H1 (cell line): ENCODE results near the gene ADGRV1. TPM values are rescaled to one million over a fixed set of nuclear protein-coding genes. Genes with fewer than 3 reads are reported as not detected.

Experiments used
- CTCF ChIA-PET: fragments of 300-600 bp; sonication (Branson Sonifier 250); formaldehyde crosslinking; loops from one replicate; lab custom pipeline; 2021; ENCODE audit not compliant: partially characterized antibody; lab: Charles Lee
- POLR2A ChIA-PET: fragments of 300-600 bp; sonication (Branson Sonifier 250); formaldehyde crosslinking; loops from one replicate; lab custom pipeline; 2021; ENCODE audit warnings: inconsistent platforms; ENCODE audit not compliant: partially characterized antibody; lab: Charles Lee
- DNase-seq, 2 experiments: peaks; one replicate each; pipeline versions ENCODE4 v3.0.0 to v3.0.0-alpha.2; 2010 to 2022; ENCODE audit warnings: low spot score in 2 of 2, low read depth in 1 of 2, mixed read lengths in 1 of 2
- FAIRE-seq: peaks from 2 replicates; lab custom pipeline; 2011; peaks lifted over from hg19 to GRCh38; lab: Jason Lieb, UNC
- H2AFZ ChIP-seq: 2 replicates; pipeline ENCODE4 v1.8.1; 2012; ENCODE audit warnings: low read length, inconsistent platforms
- H2AK5ac ChIP-seq: 2 replicates; pipeline ENCODE4 v1.6.1; 2013; ENCODE audit warnings: low read depth, low read length
- H2BK120ac ChIP-seq: replicated peaks from 2 replicates; pipeline ENCODE3; 2013; ENCODE audit warnings: low read depth, low read length, inconsistent platforms
- H2BK12ac ChIP-seq: 2 replicates; pipeline ENCODE4 v1.6.1; 2013; ENCODE audit warnings: low read depth, low read length
- H2BK15ac ChIP-seq: 2 replicates; pipeline ENCODE4 v1.6.1; 2013; ENCODE audit warnings: low read length
- H2BK20ac ChIP-seq: 2 replicates; pipeline ENCODE4 v1.6.1; 2013; ENCODE audit warnings: low read length
- H2BK5ac ChIP-seq: 2 replicates; pipeline ENCODE4 v1.6.1; 2013; ENCODE audit warnings: low read depth, low read length
- H3K14ac ChIP-seq: 2 replicates; pipeline ENCODE4 v1.6.1; 2013; ENCODE audit warnings: inconsistent platforms; ENCODE audit not compliant: insufficient read length
- H3K18ac ChIP-seq: 2 replicates; pipeline ENCODE4 v1.6.1; 2013; ENCODE audit warnings: low read length; ENCODE audit errors: extremely low read depth
- H3K23ac ChIP-seq: 2 replicates; pipeline ENCODE4 v1.6.1; 2013; ENCODE audit warnings: inconsistent platforms; ENCODE audit not compliant: insufficient read length
- H3K23me2 ChIP-seq: 2 replicates; pipeline ENCODE4 v1.6.1; 2013; ENCODE audit warnings: low read depth, low read length
- H3K27ac ChIP-seq: 2 replicates; pipeline ENCODE4 v1.6.1; 2011; ENCODE audit warnings: low read depth, low read length, inconsistent platforms
- H3K27me3 ChIP-seq, 4 experiments: replicated peaks in 1 of 4; 1 replicate in 1 of 4; 2 replicates in 3 of 4; pipeline versions ENCODE4 v1.6.1 to v1.8.1; 2011 to 2013; ENCODE audit warnings: low read length in 3 of 4, mild to moderate bottlenecking in 3 of 4, inconsistent platforms in 2 of 4, mixed read lengths in 2 of 4, moderate library complexity in 1 of 4; ENCODE audit not compliant: control insufficient read depth in 3 of 4, insufficient read depth in 3 of 4; ENCODE audit errors: extremely low read depth in 1 of 4
- H3K36me3 ChIP-seq, 4 experiments: 2 replicates each; pipeline versions ENCODE4 v1.6.1 to v1.8.1; 2011 to 2013; ENCODE audit warnings: mild to moderate bottlenecking in 4 of 4, low read length in 3 of 4, moderate library complexity in 2 of 4, control low read depth in 1 of 4, inconsistent platforms in 1 of 4; ENCODE audit not compliant: insufficient read depth in 4 of 4, control insufficient read depth in 2 of 4
- H3K4ac ChIP-seq: replicated peaks from 2 replicates; pipeline ENCODE3; 2013; ENCODE audit warnings: low read length, low read depth, mixed read lengths, inconsistent platforms; ENCODE audit not compliant: insufficient read length
- H3K4me1 ChIP-seq, 4 experiments: replicated peaks in 1 of 4; 1 replicate in 1 of 4; 2 replicates in 3 of 4; pipeline versions ENCODE4 v1.6.1 to v1.8.1; 2011 to 2013; ENCODE audit warnings: low read length in 3 of 4, inconsistent platforms in 2 of 4, mixed read lengths in 1 of 4; ENCODE audit not compliant: insufficient read depth in 4 of 4, control insufficient read depth in 3 of 4
- H3K4me2 ChIP-seq, 2 experiments: 2 replicates each; pipeline versions ENCODE4 v1.6.1 to v1.8.1; 2011 to 2013; ENCODE audit warnings: low read depth in 2 of 2, low read length in 2 of 2, control low read depth in 1 of 2, inconsistent platforms in 1 of 2, mild to moderate bottlenecking in 1 of 2; ENCODE audit not compliant: insufficient read depth in 1 of 2
- H3K4me3 ChIP-seq, 4 experiments: fragments of 200-600, 300-600 bp in 1 of 4; sonication (generic), shearing (Covaris generic), sonication (Bioruptor Twin) in 1 of 4; 2 replicates each; pipeline versions ENCODE4 v1.5.1 to v1.8.1; 2011 to 2016; ENCODE audit warnings: low read length in 4 of 4, low read depth in 3 of 4, control low read depth in 2 of 4, inconsistent platforms in 2 of 4, mild to moderate bottlenecking in 2 of 4, mixed read lengths in 1 of 4, moderate library complexity in 1 of 4; ENCODE audit not compliant: insufficient read depth in 2 of 4; ENCODE audit errors: extremely low read depth in 1 of 4
- H3K56ac ChIP-seq: replicated peaks from 2 replicates; pipeline ENCODE3; 2013; ENCODE audit warnings: low read depth, mild to moderate bottlenecking, mixed read lengths, low read length, inconsistent platforms; ENCODE audit not compliant: insufficient read length
- H3K79me1 ChIP-seq: 2 replicates; pipeline ENCODE4 v1.6.1; 2013; ENCODE audit warnings: low read depth, low read length, control low read depth
- H3K79me2 ChIP-seq, 2 experiments: 2 replicates each; pipeline versions ENCODE4 v1.6.1 to v1.8.1; 2012 to 2013; ENCODE audit warnings: low read length in 2 of 2, mild to moderate bottlenecking in 2 of 2, inconsistent platforms in 1 of 2; ENCODE audit not compliant: insufficient read depth in 2 of 2, control insufficient read depth in 1 of 2
- H3K9ac ChIP-seq, 4 experiments: replicated peaks in 1 of 4; 1 replicate in 1 of 4; 2 replicates in 3 of 4; pipeline versions ENCODE4 v1.6.1 to v1.8.1; 2011 to 2013; ENCODE audit warnings: low read depth in 3 of 4, low read length in 3 of 4, control low read depth in 2 of 4, mild to moderate bottlenecking in 2 of 4, moderate library complexity in 2 of 4, inconsistent platforms in 1 of 4; ENCODE audit errors: extremely low read depth in 1 of 4
- H3K9me3 ChIP-seq, 2 experiments: 2 replicates each; pipeline versions ENCODE4 v1.6.1 to v1.8.1; 2012 to 2013; ENCODE audit warnings: mild to moderate bottlenecking in 2 of 2, moderate library complexity in 2 of 2, control low read depth in 1 of 2, inconsistent platforms in 1 of 2, low read depth in 1 of 2, low read length in 1 of 2, mixed read lengths in 1 of 2; ENCODE audit not compliant: insufficient read depth in 2 of 2
- H4K20me1 ChIP-seq, 2 experiments: replicated peaks in 1 of 2; 2 replicates each; pipeline versions ENCODE3 to v1.8.1; 2011 to 2013; ENCODE audit warnings: inconsistent platforms in 2 of 2, low read length in 2 of 2, mild to moderate bottlenecking in 1 of 2; ENCODE audit not compliant: insufficient read depth in 2 of 2, control insufficient read depth in 1 of 2
- H4K5ac ChIP-seq: 2 replicates; pipeline ENCODE4 v1.6.1; 2013; ENCODE audit warnings: low read length, low read depth, mixed read lengths, inconsistent platforms; ENCODE audit not compliant: insufficient read length
- H4K8ac ChIP-seq: 2 replicates; pipeline ENCODE4 v1.8.0; 2013; ENCODE audit warnings: mild to moderate bottlenecking, moderate library complexity, low read length, inconsistent platforms; ENCODE audit not compliant: insufficient read depth; ENCODE audit errors: extremely low read depth
- H4K91ac ChIP-seq: replicated peaks from 2 replicates; pipeline ENCODE3; 2013; ENCODE audit warnings: low read length, mixed read lengths, inconsistent platforms; ENCODE audit not compliant: insufficient read length
- CHD7 ChIP-seq: fragments of 300-600 bp; sonication (generic); IDR thresholded peaks from 2 replicates; pipeline ENCODE4 v1.7.1; 2012; ENCODE audit warnings: low read length, moderate library complexity, mild to moderate bottlenecking, inconsistent platforms; ENCODE audit not compliant: insufficient replicate concordance
- polyA plus RNA-seq, 7 experiments: library from polyadenylated mRNA; depleted of rRNA in 3 of 7; stranded (reverse) in 5 of 7; unstranded in 2 of 7; fragments of >200 nt in 5 of 7; fragments of 200-250 nt in 2 of 7; gene quantifications; 1 replicate in 5 of 7; 2 replicates in 1 of 7; 4 replicates in 1 of 7; pipeline versions ENCODE4 v1.2.1 to v1.2.3, GENCODE V29; 2011 to 2013; ENCODE audit warnings: missing spikeins in 2 of 7, mixed read lengths in 2 of 7
- total RNA-seq: library from RNA; stranded (reverse); fragmentation: NEBNext Ultra II Directional; extraction: Animal tissue kit (Norgen Biotek cat#: 25700); gene quantifications from 2 replicates; pipeline ENCODE4 v1.2.1, GENCODE V29; 2021

ADGRV1 gene
- total and polyA plus RNA-seq, 2 of the 8 experiments (the other 6 are each of a cell fraction or from before 2014, with no cell fraction given): 53.1 to 62.2 TPM

GRCh38 chr5:91174396-91174795 is 615.8 kb downstream of the ADGRV1 start:
- H2BK20ac ChIP-seq: no peak overlapping the region
- H3K4me1 ChIP-seq: peaks cover 0 to 5% (median 3%) of the 10 kb centered on the region in 4 experiments; a peak in 4 of 7 replicates
- H3K18ac ChIP-seq: no peak overlapping the region
- no peak for DNase-seq
- H3K36me3 ChIP-seq: no peaks in the 10 kb centered on the region
- H2AK5ac ChIP-seq: no peak overlapping the region
- H3K4me3 ChIP-seq: no peak overlapping the region
- H4K8ac ChIP-seq: no peak overlapping the region
- no peak overlapping the region for H3K9ac ChIP-seq
- ChIA-PET POLR2A (no interaction called here), CTCF (interaction anchor here (1.0 kb wide), 2 partner anchors 10 to 46 kb away, joined by 3 to 4 read pairs; no protein-coding TSS in a partner anchor)
- no peak overlapping the region for H4K5ac ChIP-seq
- H3K79me1 ChIP-seq: no peaks in the 10 kb centered on the region
- H3K4me2 ChIP-seq: no peak overlapping the region
- no peak overlapping the region for H2BK15ac ChIP-seq
- no peak overlapping the region for H2BK12ac ChIP-seq
- H3K79me2 ChIP-seq: no peaks in the 10 kb centered on the region
- no peak overlapping the region for H2AFZ ChIP-seq
- H3K27ac ChIP-seq: no peak overlapping the region
- no peak overlapping the region for H3K14ac ChIP-seq
- no peak overlapping the region for H2BK5ac ChIP-seq
- H2BK120ac ChIP-seq: no peak overlapping the region
- H3K23ac ChIP-seq: no peak overlapping the region
- no peaks in the 10 kb centered on the region for H3K9me3 ChIP-seq
- H3K23me2 ChIP-seq: no peaks in the 10 kb centered on the region
- H4K91ac ChIP-seq: no peak overlapping the region
- H4K20me1 ChIP-seq: no peaks in the 10 kb centered on the region
- no peaks in the 10 kb centered on the region for H3K27me3 ChIP-seq
- no peak overlapping the region for H3K4ac ChIP-seq
- FAIRE-seq: no peak
- no peak overlapping the region for H3K56ac ChIP-seq
- no peak for TF ChIP-seq CHD7
